Middle frontal gyrus (tissue), 1 donor: Measurements from ENCODE around the gene TXNDC5.

Experiments used
- DNase-seq: peaks from one replicate; pipeline ENCODE4 v3.0.0-alpha.2; 2015; ENCODE audit warnings: low spot score; ENCODE audit errors: extremely low spot score

The TXNDC5 gene

GRCh38 chr6:7868926-7869325 is 41.7 kb downstream of the TXNDC5 start:
- DNase-seq, result no peak

- DNase-seq, result no peak
Measured at GRCh38 chr6:7866526-7866925, 44.1 kb downstream of the TXNDC5 start.

GRCh38 chr6:7865781-7866180 is 44.8 kb downstream of the TXNDC5 start:
- DNase-seq, result no peak

GRCh38 chr6:7859591-7859990 is 51.0 kb downstream of the TXNDC5 start:
- no peak for DNase-seq

GRCh38 chr6:7851780-7852179 is 58.8 kb downstream of the TXNDC5 start:
- no peak for DNase-seq

GRCh38 chr6:7848229-7848628 is 62.4 kb downstream of the TXNDC5 start:
- no peak for DNase-seq

GRCh38 chr6:7846966-7847818 is 63.4 kb downstream of the TXNDC5 start:
- DNase-seq, result no peak

- no peak for DNase-seq
Measured at GRCh38 chr6:7841781-7842468, 68.7 kb downstream of the TXNDC5 start.

GRCh38 chr6:7836371-7837026 is 74.1 kb downstream of the TXNDC5 start:
- DNase-seq, result no peak

GRCh38 chr6:7833751-7834070 is 76.9 kb downstream of the TXNDC5 start:
- no peak for DNase-seq

GRCh38 chr6:7832904-7833750 is 77.5 kb downstream of the TXNDC5 start:
- no peak for DNase-seq
